Bronchial epithelial cell (primary cell): Measurements from ENCODE around the gene SFRP5. TPM values are rescaled to one million over a fixed set of nuclear protein-coding genes. Genes with fewer than 3 reads are reported as not detected.
A peak's percentile ranks its signal among the peaks of the same experiment; 100 is the strongest.

Experiments used
- DNase-seq: peaks from one replicate; pipeline ENCODE4 v3.0.0-alpha.2; 2010; ENCODE audit warnings: low read depth
- FAIRE-seq: peaks from 2 replicates; lab custom pipeline; 2011; peaks lifted over from hg19 to GRCh38; lab: Jason Lieb, UNC
- H3K27me3 ChIP-seq: 2 replicates; pipeline ENCODE4 v1.5.1; 2011; ENCODE audit warnings: low read length; ENCODE audit not compliant: control insufficient read depth, insufficient read depth
- H3K36me3 ChIP-seq: 2 replicates; pipeline ENCODE4 v1.5.1; 2011; ENCODE audit warnings: low read length; ENCODE audit not compliant: control insufficient read depth, insufficient read depth
- H3K4me3 ChIP-seq: 2 replicates; pipeline ENCODE4 v1.5.1; 2011; ENCODE audit warnings: mild to moderate bottlenecking, low read depth, low read length, control low read depth
- total RNA-seq: library from RNA; depleted of rRNA; stranded (reverse); fragments of >200 nt; gene quantifications from 2 replicates; pipeline ENCODE4 v1.2.1, GENCODE V29; 2014
- TF ChIP-seq, protein P1 (sequence below): IDR thresholded peaks from 2 replicates; pipeline ENCODE4 v1.5.1; 2011; ENCODE audit warnings: mild to moderate bottlenecking, moderate library complexity, low read length, control low read depth, inconsistent platforms; ENCODE audit not compliant: insufficient read depth, severe bottlenecking

Gene SFRP5
- total RNA-seq, 1 donor from 2014 or later: not detected

DNA sequence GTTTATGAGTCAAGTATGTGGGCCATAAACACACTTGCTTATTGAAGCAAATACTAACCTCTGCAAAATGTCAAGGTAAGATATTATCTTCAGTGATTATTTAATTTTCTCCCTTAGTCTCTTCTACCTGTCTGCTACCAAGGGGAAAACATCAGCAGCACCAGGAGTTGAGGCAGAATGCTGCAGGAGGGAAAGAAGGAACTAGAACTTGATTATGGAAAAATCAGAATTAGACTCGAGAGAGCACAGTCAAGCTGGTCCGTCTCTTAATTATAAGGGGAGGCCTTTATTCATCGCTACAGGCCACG, 39.8 kb downstream of the SFRP5 start:
- H3K36me3 ChIP-seq: no peaks in the 10 kb centered on the region
- no peaks in the 10 kb centered on the region for H3K27me3 ChIP-seq
- TF ChIP-seq, protein P1, sequence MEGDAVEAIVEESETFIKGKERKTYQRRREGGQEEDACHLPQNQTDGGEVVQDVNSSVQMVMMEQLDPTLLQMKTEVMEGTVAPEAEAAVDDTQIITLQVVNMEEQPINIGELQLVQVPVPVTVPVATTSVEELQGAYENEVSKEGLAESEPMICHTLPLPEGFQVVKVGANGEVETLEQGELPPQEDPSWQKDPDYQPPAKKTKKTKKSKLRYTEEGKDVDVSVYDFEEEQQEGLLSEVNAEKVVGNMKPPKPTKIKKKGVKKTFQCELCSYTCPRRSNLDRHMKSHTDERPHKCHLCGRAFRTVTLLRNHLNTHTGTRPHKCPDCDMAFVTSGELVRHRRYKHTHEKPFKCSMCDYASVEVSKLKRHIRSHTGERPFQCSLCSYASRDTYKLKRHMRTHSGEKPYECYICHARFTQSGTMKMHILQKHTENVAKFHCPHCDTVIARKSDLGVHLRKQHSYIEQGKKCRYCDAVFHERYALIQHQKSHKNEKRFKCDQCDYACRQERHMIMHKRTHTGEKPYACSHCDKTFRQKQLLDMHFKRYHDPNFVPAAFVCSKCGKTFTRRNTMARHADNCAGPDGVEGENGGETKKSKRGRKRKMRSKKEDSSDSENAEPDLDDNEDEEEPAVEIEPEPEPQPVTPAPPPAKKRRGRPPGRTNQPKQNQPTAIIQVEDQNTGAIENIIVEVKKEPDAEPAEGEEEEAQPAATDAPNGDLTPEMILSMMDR: no peak
- no peak for FAIRE-seq
- DNase-seq: no peak
- no peak overlapping the region for H3K4me3 ChIP-seq

GRCh38 chr10:97731346-97732051, 40.3 kb downstream of the SFRP5 start:
- no peaks in the 10 kb centered on the region for H3K36me3 ChIP-seq
- DNase-seq (peak; percentile 72), FAIRE-seq (peak; percentile 90)
- H3K27me3 ChIP-seq: no peaks in the 10 kb centered on the region
- TF ChIP-seq, protein P1: peak; percentile 85
- no peak overlapping the region for H3K4me3 ChIP-seq

DNA sequence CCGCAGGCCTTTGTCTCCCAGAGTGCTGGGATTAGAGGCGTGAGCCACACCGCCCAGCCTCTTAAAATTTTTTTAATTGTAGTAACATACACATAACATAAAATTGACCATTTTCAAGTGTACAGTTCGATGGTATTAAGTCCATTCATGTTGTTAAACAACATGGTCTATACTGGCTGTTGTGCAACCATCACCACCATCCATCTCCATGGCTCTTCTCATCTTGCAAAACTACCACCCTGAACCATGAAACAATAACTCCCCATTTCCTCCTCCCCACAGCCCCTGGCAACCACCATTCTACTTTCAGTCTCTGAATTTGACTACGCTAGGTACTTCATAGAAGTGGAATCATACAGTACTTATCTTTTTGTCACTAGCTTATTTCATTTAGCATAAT, 42.8 kb downstream of the SFRP5 start:
- Histone ChIP-seq H3K27me3 (no peaks in the 10 kb centered on the region), H3K4me3 (no peak overlapping the region), H3K36me3 (no peaks in the 10 kb centered on the region)
- TF ChIP-seq, protein P1: no peak
- DNase-seq: no peak
- FAIRE-seq: no peak

- TF ChIP-seq, protein P1: no peak
- peak; percentile 84 for FAIRE-seq
- peak; percentile 94 for DNase-seq
- no peaks in the 10 kb centered on the region for H3K27me3 ChIP-seq
- no peak overlapping the region for H3K4me3 ChIP-seq
- H3K36me3 ChIP-seq: no peaks in the 10 kb centered on the region
These were observed 45.1 kb downstream of the SFRP5 start for GRCh38 chr10:97726636-97727178.

DNA sequence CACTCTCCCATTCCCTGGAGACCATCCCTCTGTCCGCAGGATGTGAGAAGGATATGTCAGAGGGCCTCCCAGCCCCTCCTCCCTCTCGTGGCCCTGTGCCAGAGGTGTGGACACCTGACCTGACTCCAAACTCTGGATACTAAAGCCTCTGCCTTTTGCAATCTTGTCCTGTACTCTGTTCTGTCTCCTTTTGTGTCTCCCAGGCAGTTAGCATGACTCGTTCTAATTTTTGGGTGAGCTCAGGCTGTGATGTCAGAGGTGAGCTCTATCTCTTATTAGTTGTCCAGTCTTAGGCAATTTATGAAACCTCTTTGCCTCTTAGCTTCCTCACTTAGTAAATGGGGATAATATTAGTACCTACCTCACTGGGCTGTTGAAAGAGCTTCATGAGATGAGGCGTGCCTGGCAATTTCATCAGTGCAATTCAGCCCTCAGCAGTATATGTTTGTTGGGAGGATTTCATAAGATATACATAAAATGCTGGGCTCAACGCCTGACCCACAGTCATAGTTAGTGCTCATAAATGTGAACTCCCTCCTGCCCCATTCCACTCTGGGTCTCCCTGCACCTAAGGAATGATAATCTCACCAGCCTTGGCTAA, 47.4 kb downstream of the SFRP5 start:
- FAIRE-seq: peak; percentile 7
- H3K27me3 ChIP-seq: no peaks in the 10 kb centered on the region
- TF ChIP-seq, protein P1: no peak
- H3K36me3 ChIP-seq: no peaks in the 10 kb centered on the region
- DNase-seq: peak; percentile 81
- no peak overlapping the region for H3K4me3 ChIP-seq

DNA sequence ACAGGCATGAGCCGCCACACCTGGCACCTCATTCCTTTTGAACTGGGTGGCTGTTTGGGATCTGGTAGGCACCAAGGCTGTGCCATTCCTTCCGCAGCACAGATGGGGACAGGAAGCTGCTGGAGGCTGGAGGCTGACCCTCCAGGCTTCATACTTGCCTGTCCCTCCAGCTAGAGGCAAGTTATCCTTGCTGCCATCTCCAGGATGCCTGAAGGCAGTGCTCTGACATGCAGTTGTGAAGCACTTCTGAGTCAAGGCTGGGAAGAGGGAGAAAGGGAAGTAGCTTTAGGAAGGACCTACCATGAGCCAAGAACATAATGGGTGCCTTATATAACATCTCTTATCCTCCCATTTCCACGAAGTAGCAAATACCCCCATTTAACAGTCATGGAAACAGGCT, 48.8 kb downstream of the SFRP5 start:
- TF ChIP-seq, protein P1: no peak
- no peak for DNase-seq
- FAIRE-seq: no peak
- no peaks in the 10 kb centered on the region for H3K27me3 ChIP-seq
- peaks cover under 1% of the 10 kb centered on the region for H3K36me3 ChIP-seq
- H3K4me3 ChIP-seq: no peak overlapping the region
